ENCODE measurements around the gene HOTAIR.

The HOTAIR gene

DNA sequence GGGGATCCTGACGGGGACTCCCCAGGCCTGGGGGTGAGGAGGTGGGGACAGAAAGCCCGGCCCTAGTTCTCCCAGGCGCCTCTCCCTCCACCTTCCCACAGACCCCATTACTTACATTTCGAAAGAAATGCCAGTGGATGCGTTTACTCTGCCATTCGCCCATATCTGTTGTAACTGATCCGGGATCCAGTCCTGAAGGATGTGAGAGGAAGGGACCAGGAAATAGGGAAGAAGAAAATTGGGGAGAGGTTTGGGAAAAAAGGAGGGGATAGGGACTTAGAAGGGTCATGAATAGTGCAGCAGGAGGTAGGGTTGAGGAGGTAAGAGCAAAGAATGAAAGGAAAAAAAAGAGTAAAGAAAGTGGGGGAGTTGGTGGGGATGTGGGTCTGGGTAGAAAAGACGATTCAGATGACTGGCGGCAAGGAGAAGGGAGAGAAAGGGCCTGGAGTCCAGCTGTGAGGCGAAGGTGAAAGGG, 18.9 kb downstream of the HOTAIR start:
- no peak for DNase-seq

DNA sequence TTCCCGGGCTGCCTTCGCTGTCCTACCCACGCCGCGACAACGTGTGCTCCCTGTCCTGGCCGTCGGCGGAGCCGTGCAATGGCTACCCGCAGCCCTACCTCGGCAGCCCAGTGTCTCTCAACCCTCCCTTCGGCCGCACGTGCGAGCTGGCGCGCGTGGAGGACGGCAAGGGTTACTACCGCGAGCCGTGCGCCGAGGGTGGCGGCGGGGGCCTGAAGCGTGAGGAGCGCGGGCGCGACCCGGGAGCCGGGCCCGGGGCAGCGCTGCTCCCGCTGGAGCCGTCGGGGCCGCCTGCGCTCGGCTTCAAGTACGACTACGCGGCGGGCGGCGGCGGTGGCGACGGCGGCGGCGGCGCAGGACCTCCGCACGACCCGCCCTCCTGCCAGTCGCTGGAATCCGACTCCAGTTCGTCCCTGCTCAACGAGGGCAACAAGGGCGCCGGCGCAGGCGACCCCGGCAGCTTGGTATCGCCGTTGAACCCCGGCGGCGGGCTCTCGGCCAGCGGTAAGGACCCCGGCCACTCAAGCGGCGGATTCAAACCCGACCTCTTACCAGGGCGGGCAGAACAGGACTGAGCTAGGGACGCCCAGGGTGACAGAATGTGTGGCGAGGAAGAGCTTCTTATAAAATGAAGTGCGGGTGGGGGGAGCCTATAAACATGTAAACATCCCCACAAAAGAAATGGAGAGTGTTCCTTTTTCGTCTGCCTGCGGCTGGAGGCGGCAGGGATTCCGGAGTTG, 19.5 kb downstream of the HOTAIR start:
- DNase-seq, result no peak

DNA sequence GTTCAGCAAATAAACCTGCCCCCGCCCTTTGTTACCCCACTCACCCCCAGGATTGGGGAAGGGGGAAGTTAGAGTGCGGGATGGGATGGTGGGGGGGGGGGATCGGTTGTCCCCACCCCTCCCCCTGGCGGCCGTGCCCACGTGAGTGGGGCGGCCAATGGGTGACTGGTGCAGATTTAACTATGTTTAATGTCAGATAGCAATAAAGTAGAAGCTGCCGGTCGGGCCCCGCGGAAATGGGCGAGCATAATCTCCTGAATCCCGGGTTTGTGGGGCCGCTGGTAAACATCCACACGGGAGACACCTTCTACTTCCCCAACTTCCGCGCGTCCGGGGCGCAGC, 20.1 kb downstream of the HOTAIR start, which contains the start of gene HOXC12:
Gene HOXC12 (plus strand): TSS at position 210 of the 342 bp plus-strand sequence. CDS start 27 bp downstream, at position 237.
- DNase-seq, result no peak

DNA sequence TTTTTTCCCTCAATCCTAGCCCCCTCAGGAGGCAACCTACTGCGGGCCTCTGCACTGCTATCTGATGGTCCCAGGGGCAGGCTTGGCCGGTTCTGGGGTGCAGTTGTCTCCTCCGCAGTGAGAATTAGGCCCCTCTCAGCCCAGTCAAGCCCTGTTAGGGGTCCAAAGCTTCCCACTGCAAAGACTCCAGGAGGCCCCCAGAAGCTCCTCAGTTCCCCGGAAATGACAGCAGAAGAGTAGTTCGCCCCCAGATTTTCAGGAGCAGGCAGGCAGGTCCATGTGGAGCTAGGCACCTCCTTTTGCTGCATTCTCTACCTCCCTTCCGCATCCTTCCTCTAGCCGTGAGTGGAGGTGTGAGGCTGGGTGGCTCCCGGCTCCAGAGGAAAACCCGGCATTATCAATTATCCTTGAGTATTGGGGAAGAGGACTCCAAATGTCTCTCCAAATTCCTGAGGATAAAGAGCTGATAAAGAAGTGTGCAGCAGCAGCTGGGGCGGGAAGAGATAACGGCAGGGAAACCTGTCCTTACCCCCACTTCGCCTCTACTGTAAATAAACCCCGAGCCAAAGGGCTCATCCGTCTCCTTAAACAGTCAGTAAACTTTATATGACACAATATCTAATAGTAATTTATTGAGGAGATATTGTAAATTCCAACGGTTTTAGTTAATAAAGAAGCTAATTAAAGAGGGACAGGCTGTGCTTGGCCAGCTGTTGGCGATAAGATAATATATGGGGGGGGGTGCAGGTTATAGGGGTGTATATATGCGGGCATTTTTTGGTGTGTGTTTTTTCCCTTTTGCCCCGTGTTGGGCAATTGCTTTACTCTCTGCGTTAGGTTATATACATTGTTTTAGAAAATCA, 20.7 kb downstream of the HOTAIR start:
- DNase-seq, result no peak

DNA sequence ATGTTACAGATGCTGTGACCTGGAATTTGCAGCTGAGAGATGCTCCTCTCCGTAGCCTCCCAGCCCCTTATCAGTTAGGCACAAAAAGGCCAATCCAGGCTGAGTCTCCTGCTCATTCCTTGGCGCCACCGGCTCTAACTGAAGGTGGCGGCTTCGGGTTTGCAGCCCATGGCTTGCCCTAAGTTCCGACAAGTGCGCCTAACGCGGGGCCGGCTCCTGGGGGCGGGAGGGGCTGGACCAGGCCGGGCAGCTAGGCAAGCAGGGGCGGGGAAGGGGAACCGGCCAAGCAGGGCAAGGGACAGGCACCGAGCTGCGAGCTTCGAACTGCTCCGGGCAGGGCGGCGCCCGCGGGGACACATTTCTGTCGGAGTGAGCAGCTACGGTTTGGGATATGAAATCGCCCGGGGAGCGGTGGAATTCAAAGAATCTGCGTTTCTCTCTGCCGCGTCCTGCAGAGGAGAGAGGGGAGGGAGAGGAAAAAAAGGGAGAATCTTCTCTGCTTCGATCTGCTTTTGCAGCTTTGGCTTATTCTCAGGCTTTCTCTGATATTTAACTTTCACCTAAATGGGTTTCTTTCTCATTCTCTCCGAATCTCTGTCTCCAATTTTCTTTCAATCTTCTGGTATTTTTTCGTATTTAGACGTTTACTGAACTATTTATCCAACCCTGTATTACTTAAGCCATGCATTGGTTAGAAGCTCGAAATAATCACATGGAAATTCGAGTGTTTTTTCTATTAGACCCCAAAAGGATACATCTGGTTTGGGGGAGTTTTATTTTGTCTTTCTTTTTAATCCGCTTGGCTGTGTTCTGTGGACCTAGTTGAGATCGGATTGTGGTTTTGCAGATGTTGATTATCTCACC, 21.7 kb downstream of the HOTAIR start:
- no peak for DNase-seq

DNA sequence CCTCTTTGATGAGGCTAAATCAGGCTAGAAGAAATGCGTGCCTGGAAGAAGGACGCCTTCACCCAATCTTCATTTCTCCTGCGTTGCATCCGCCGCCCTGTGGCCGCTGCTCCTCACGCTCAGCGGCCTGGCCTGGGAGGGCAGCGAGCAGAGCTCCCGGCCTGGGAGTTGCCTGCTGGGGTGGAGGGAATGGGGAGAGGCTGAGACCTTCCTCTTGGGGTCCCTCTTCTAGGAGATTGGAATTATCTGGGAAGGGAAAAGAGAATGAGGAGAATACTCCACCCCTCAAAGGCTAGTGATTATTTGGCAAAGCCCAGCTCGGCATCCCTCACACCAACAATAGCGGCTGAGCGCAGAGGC, 22.4 kb downstream of the HOTAIR start:
- no peak for DNase-seq

DNA sequence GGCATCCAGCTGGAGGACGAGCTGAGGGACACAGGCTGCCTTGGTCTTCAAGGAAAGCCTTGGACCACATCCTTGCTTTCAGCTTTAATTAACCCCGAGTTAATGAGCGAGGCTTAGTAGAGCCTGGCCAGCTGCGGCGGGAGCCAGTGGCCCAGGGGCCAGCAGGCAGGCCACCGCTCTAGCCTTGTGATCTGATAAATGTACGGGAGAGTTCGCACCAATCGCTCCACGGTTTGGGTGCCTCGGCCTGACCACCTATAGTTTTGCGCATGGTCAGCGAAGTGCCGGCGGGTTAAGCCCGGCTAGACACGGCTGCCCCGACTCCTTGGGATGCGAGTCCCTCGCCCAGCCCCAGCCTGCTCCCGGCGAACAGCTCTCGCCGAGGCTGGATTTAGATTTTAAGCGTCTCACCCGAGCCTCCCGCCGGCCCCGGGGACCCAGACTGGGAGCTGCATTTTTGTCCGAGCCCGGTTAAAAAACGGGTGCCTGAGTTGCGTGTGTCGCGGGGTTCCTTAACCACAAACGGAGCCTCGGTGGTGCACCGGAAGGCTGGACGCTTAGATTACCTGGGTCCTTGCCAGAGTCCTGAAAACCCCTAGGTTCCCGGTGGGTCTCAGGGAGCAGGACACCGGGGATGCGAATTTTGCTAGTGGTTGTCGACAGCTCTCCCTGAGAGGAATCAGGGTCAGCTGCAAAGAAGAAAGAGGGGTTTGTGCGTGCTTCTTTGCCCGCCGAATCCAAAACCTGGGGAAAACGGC, 23.0 kb downstream of the HOTAIR start:
- DNase-seq, result no peak

DNA sequence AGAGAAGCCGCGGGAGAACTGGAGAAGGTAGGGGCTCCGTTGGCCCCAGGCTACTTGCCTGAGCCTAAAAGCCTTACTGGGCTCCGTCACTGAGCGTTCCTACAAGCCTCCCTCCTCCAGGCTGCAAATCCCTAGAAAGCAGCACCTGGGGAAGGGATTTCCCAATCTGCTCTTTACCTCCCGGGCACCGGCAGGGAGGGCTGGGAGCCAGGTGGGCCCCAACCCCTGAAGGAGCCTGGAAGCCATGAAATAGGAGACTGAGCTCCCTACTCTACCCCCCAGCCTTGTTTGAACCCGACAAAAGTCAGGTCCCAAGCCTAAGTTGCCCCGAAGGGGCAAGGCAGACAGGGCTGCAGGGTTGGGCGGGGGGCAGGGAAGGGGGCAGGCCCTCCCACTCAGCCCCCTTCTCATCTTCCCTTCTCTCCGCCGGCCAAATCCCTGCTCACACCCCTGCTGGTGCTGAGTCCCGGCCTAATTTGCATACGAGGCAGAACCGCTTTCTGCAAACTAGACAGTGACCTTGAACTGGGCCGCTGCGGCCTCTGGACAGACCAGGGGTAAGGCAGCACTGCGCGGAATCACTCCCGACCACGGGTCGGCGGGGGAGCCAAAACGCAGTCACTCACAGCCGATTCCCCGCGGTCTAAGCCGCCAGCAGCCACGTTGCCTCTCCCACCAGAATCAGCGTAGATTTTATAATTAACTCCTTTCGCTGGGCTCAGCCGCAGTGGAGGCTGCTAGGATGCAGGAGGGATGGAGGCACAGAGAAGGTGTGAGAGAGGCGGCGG, 23.8 kb downstream of the HOTAIR start:
- no peak for DNase-seq

DNA sequence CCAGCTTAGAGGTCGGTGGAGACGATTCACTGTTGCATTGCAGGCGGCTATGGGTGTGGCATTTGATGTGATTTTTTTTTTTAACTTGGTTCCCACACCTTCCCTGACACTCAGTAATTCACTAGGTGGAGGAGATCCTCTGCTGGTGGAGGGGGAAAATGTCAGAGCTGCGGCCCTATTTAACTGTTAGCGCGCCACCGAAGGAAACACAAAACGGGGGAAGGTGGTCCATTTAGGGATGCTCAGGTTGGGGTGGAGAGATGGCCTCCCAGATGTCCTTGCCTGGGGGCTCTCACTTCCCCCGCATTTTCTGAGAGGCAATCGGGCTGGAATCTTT, 24.3 kb downstream of the HOTAIR start:
- DNase-seq, result no peak

DNA sequence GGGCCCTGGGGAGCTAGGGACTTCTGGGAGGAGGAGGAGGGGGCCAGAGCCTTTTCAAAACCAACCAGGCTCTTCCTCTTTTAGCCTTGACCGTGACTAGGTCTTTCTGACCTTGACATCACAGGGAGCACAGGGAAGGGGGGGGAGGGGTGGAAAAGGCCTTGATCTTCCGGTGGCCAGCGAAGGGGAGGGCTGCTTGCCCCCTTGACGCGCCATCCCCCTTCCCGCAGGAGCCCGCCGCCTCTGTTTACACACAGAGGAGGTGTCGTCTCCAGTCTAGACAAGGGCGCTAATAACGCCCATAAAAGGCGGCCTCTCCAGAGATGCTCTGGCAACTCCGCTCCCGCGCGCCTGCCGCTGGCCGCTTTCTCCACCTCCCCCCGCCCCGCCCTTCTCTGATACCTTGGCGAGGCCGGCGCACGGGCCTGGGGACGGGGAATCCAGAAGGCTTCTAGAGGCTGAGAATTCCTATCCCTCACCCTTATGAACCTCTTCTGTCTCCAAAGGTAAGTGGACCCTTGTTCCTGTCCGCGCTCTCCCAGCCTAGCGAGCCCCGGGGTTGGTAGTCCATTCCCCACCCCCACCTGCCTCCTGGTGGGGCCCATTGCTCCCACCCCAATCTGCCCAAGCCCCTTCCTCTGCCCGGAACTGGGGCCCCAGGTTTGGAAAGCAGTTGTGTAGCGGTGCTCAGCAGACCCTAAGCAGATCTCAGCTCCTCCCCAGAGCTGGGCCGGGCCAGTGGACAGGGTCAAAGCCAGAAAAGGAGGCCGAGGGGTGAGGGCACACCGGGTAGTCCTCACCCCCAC, 24.9 kb downstream of the HOTAIR start:
- peak; percentile 53 for DNase-seq

DNA sequence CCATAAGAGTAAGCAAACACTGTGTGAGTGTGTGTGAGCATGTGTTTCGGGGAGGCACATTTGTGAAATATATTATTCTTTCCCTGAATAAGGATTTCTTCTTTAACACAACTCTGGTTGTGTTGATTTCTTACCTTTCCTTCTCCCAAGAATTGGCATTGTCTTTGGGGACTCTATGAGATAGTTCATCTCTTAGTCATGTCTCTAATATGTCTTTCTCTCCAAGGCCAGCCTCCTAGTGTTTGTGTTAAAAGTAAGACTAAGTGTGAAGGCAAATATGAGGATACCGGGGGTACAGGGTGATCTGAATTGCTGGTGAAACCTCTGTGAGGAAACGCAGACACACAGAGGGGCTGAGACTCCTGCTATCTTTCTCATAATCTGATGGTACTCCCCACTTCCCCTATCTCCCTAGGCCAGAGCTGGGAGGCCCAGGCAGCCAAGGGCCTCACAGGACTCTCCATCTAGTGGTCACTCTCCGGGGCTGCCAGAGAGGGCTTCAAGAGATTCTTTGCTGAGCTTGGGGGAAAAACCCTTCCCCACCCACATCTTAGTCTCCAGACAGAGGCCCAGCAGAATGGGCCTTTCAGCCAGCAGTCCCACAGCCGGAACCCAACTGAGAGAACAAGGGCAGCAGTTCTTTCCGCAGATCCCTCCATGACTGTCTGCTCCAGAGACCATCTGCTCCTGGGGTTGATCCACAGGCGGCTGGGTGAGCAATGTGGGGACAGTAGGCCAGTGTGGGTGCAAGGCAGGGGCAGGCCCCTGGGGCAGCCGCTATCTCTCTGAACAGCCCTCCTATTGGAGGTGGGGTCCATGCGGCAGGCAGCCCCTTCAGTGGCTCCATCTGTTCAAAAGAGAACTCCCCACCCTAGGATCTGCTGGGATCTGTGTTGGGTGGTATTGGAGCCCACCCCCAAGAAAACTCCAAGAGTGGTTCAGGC, 25.8 kb downstream of the HOTAIR start:
- no peak for DNase-seq

DNA sequence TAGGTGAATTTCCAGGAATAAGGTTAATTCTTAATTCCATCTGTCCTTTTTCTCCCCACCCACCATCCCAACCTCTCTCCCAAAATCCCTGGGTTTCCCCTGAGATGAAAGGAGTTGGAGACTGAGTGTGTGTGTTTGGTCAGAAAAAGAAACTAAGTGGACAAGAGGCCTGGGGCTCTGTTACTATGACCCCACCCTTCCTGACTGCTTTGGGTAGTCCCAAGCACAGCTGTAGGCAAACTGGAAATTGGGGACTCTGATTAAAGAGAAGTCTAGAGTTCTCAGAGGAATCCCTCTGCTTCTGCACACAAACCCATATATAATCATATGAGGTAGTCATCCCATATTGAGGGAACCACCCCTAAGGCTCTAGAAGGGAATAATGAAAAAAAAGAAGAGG, 27.0 kb downstream of the HOTAIR start:
- no peak for DNase-seq

DNA sequence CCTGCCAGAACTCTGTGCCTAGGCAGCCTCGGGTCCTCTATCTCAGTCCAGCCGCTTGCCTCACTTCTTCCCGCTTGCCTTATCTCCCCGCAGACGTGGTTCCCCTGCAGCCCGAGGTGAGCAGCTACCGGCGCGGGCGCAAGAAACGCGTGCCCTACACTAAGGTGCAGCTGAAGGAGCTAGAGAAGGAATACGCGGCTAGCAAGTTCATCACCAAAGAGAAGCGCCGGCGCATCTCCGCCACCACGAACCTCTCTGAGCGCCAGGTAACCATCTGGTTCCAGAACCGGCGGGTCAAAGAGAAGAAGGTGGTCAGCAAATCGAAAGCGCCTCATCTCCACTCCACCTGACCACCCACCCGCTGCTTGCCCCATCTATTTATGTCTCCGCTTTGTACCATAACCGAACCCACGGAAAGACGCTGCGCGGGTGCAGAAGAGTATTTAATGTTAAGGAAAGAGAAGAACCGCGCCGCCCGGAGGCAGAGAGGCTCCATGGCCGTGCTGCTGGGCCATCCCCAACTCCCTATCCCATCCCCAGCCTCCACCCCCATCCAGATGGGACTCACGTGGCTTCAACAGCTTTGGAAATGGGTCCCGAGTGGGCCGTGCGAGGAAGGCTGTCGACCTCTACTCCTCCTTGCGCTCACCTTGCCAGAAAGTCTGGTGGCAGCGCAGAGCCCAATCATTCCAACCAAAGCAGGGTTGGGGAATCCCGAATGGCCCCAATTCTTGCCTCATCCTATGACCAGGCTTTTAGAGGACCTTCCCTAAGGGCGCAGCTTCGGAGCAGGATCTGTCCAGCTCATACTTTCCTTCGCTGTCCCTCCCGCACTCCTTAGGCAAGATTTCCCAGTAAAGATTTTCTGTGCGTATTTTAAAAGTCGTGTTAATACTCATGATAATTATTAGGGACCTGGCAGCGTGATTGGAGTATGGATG, 29.6 kb downstream of the HOTAIR start:
- DNase-seq, result no peak

DNA sequence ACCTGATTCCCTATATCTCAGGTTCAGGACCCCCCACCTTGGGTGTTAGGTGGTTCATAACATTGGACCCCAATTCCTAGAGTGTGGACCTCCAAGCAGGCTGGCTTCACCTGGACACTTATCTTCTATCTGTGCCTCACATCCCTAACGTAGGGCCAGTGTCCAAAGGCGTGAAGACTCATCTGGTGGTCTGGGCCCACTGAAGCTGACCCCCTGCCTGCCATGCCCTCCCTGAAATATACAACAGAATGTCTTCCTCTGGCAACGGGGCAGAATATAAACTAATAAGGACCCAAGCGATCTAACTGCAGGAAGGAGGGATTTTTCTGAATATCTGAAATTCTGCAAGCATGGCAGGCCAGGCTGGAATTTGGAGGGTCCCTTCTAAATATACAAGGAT, 30.5 kb downstream of the HOTAIR start:
- no peak for DNase-seq

DNA sequence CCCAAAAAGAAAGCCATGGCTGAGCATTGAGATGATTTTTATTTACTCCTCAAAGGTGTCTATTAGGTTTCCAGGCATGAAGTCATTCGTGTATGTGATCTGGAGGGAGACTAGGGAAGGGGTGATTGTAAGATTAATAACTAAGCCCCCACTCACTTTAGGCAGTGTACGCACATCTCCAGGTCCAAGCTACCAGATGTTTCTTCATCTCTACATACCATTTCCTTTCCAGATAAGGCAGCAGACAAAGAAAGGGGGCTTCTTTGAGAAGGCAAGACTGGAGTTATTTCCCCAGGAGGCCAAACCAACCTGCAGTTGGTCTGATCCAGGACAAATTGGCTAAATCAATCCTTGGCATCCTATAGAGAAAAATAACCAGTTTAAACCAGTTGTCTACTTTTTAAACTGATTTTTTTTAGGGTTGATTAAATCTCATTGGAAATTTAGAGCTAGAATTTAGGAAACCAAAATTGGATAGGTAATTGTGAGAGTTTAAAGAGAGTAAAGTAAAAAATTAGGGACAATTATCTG, 32.2 kb downstream of the HOTAIR start:
- DNase-seq, result no peak

DNA sequence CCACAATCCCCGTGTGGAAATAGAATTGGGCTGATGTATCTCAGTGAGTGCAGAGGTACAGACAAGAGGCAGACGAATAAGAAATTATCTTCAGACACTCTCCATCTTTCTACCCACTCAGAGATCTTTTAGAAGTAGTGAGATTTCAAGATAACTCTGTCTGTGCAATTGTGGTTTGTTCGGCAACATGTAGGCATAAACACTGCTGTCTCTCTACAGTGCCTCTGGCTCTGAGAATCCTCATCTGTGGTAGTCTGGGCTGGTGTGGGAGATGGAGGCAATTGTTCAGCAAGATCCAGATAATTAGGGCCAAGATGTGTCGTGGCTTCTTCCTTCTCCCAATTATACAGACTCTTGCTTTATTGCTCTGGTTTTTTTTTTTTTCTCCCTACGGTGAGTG, 33.0 kb downstream of the HOTAIR start:
- DNase-seq, result no peak

DNA sequence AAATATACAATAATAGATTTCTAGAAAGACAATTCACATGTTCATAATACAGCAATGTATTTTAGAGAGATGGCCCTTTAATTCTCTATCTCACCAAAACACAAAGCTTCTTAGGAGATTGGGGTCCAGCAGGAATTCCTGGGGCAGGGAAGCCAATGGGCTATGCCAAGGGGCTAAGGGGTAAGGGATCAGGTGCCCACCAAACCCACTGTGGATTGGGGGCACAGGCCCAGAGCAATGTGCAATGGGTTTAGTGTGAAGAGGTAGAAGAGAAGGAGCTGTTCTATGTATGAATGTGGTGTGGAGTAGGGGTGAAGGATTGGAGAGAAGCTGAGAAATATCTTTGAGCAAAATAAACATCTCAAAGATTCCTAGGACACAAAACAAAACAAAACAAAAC, 33.6 kb downstream of the HOTAIR start:
- DNase-seq, result no peak

DNA sequence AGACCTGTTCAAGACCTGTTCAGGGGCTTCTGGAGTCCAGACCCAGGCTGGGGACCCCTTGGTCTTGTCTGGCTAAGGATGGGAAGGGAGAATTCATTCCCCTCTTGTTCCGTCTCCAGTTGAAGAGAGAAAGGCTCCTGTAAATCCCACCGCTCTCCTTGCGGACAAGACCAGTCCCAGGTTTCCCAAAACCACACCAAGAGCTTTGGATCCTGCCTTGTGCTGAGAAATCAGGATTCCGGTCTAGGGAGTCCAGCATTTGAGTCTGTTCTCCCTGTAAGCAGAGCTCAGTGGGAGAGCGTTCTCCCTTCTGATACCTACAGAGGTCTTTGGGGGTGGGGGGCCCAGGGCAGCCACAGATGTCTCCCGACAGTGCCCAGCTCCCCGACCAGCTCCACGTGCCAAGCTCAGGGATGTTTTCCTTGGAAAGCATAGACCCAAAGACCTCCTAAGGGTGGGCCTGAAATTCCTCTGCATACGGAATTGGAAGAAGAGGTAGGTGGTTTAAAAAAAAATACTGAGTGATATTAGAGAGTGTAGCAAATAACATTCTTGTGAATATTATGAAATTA, 34.2 kb downstream of the HOTAIR start:
- no peak for DNase-seq
